Measurements from ENCODE around the gene TXNIP. TPM values are rescaled to one million over a fixed set of nuclear protein-coding genes. Genes with fewer than 3 reads are reported as not detected.

TXNIP gene
- total RNA-seq, 1 donor from 2014 or later = 108 TPM

GRCh38 chr1:145951526-145951925, 44.9 kb downstream of the TXNIP start:
- Mint-ChIP-seq H3K36me3 (ENCODE audit: low read depth) (peaks cover 23% of the 10 kb centered on the region), H3K9me3 (no peaks in the 10 kb centered on the region), H3K4me3 (no peak overlapping the region), H3K27ac (no peak overlapping the region), H3K4me1 (ENCODE audit: low read depth) (peaks cover 39% of the 10 kb centered on the region), H3K27me3 (ENCODE audit: insufficient read depth) (no peaks in the 10 kb centered on the region)
- intact Hi-C loops (cut with micrococcal nuclease) = no loop called here
- DNase-seq (ENCODE audit: low spot score) = no peak

GRCh38 chr1:145949219-145949618, 47.2 kb downstream of the TXNIP start:
- no peak overlapping the region for H3K4me3 Mint-ChIP-seq
- intact Hi-C loops (cut with micrococcal nuclease) = no loop called here
- no peaks in the 10 kb centered on the region for H3K9me3 Mint-ChIP-seq
- DNase-seq (ENCODE audit: low spot score) = no peak
- peaks cover 19% of the 10 kb centered on the region for H3K36me3 Mint-ChIP-seq (ENCODE audit: low read depth)
- H3K4me1 Mint-ChIP-seq (ENCODE audit: low read depth) = peaks cover 16% of the 10 kb centered on the region
- no peaks in the 10 kb centered on the region for H3K27me3 Mint-ChIP-seq (ENCODE audit: insufficient read depth)
- no peak overlapping the region for H3K27ac Mint-ChIP-seq

GRCh38 chr1:145947551-145947950, 48.8 kb downstream of the TXNIP start:
- Mint-ChIP-seq H3K4me3 (no peak overlapping the region), H3K36me3 (ENCODE audit: low read depth) (peaks cover 27% of the 10 kb centered on the region), H3K27ac (no peak overlapping the region), H3K9me3 (no peaks in the 10 kb centered on the region), H3K27me3 (ENCODE audit: insufficient read depth) (no peaks in the 10 kb centered on the region), H3K4me1 (ENCODE audit: low read depth) (peaks cover 15% of the 10 kb centered on the region)
- intact Hi-C loops (cut with micrococcal nuclease) = no loop called here
- no peak for DNase-seq (ENCODE audit: low spot score)

- Mint-ChIP-seq H3K27me3 (ENCODE audit: insufficient read depth) (no peaks in the 10 kb centered on the region), H3K4me1 (ENCODE audit: low read depth) (peaks cover 9% of the 10 kb centered on the region)
These were observed 49.8 kb downstream of the TXNIP start for GRCh38 chr1:145946477-145946986.

GRCh38 chr1:145944532-145944931, 51.8 kb downstream of the TXNIP start:
- Mint-ChIP-seq H3K27ac (no peak overlapping the region), H3K36me3 (ENCODE audit: low read depth) (peaks cover 27% of the 10 kb centered on the region), H3K4me3 (no peak overlapping the region), H3K9me3 (no peaks in the 10 kb centered on the region), H3K4me1 (ENCODE audit: low read depth) (peaks cover 6% of the 10 kb centered on the region), H3K27me3 (ENCODE audit: insufficient read depth) (no peaks in the 10 kb centered on the region)
- intact Hi-C loops (cut with micrococcal nuclease) = no loop called here
- no peak for DNase-seq (ENCODE audit: low spot score)

More at GRCh38 chr1:145946477-145946986, 49.8 kb downstream of the TXNIP start:
- DNase-seq (ENCODE audit: low spot score) = no peak
- Mint-ChIP-seq H3K36me3 (ENCODE audit: low read depth) (peaks cover 28% of the 10 kb centered on the region), H3K27ac (no peak overlapping the region), H3K9me3 (no peaks in the 10 kb centered on the region), H3K4me3 (no peak overlapping the region)
- intact Hi-C loops (cut with micrococcal nuclease) = no loop called here

- Mint-ChIP-seq H3K27ac (no peak overlapping the region), H3K4me3 (no peak overlapping the region), H3K27me3 (ENCODE audit: insufficient read depth) (no peaks in the 10 kb centered on the region), H3K4me1 (ENCODE audit: low read depth) (no peaks in the 10 kb centered on the region), H3K9me3 (no peaks in the 10 kb centered on the region), H3K36me3 (ENCODE audit: low read depth) (peaks cover 24% of the 10 kb centered on the region)
- intact Hi-C loops (cut with micrococcal nuclease) = no loop called here
- DNase-seq (ENCODE audit: low spot score) = no peak
These were observed 53.5 kb downstream of the TXNIP start for GRCh38 chr1:145942871-145943270.

Other genes with a start within 250 kb of the TXNIP start
- gene RNF115, start 172.5 kb downstream of the TXNIP start, total RNA-seq = 18.8 and 20.0 TPM in 2 replicates
- 44.5 and 47.2 TPM in 2 replicates for gene POLR3C, start 172.4 kb downstream of the TXNIP start, total RNA-seq
- 3.0 TPM in 2 replicates for gene NUDT17, start 150.9 kb downstream of the TXNIP start, total RNA-seq
- gene PIAS3, start 137.5 kb downstream of the TXNIP start, total RNA-seq = 16.9 and 17.0 TPM in 2 replicates
- gene ANKRD35, start 110.7 kb downstream of the TXNIP start, total RNA-seq = 0.37 and 0.52 TPM in 2 replicates
- 1.9 TPM in 2 replicates for gene ITGA10, start 86.5 kb downstream of the TXNIP start, total RNA-seq
- 30.6 and 31.2 TPM in 2 replicates for gene PEX11B, start 77.9 kb downstream of the TXNIP start, total RNA-seq
- 331 and 354 TPM in 2 replicates for gene RBM8A, start 69.1 kb downstream of the TXNIP start, total RNA-seq
- 30.3 and 32.2 TPM in 2 replicates for gene LIX1L, start 38.6 kb downstream of the TXNIP start, total RNA-seq
- gene ANKRD34A, start 32.0 kb downstream of the TXNIP start, total RNA-seq = 4.8 and 5.1 TPM in 2 replicates
- 10.6 and 11.6 TPM in 2 replicates for gene POLR3GL, start 31.9 kb downstream of the TXNIP start, total RNA-seq
- not detected in 2 replicates for gene HJV, start 25.2 kb upstream of the TXNIP start, total RNA-seq
- gene NBPF10, start 148.2 kb upstream of the TXNIP start, total RNA-seq = 3.6 and 3.7 TPM in 2 replicates
- gene NOTCH2NLA, start 232.4 kb upstream of the TXNIP start, total RNA-seq = 35.7 and 36.4 TPM in 2 replicates